GM12892 (cell line): Measurements from ENCODE around the gene COG5.

Experiments used
- DNase-seq: peaks from one replicate; pipeline ENCODE4 v3.0.0; 2011; ENCODE audit not compliant: insufficient read length
- FAIRE-seq: peaks from 2 replicates; lab custom pipeline; 2011; peaks lifted over from hg19 to GRCh38; lab: Jason Lieb, UNC
- POLR2A ChIP-seq: IDR thresholded peaks from 2 replicates; pipeline ENCODE4 v1.6.1; 2011; ENCODE audit warnings: low read depth, low read length, control low read depth
- POLR2AphosphoS5 ChIP-seq: IDR thresholded peaks from 2 replicates; pipeline ENCODE4 v1.6.1; 2011; ENCODE audit warnings: low read depth, low read length, control low read depth
- TAF1 ChIP-seq: IDR thresholded peaks from 2 replicates; pipeline ENCODE4 v1.6.1; 2011; ENCODE audit warnings: low read depth, mild to moderate bottlenecking, control low read depth, low read length, borderline replicate concordance

The COG5 gene

GRCh38 chr7:107332488-107333269, 231.0 kb downstream of the COG5 start:
- TF ChIP-seq POLR2AphosphoS5 = no peak
- no peak for TF ChIP-seq TAF1
- TF ChIP-seq POLR2A = no peak
- DNase-seq (no peak), FAIRE-seq (peak; percentile 84)

GRCh38 chr7:107330478-107330877, 233.2 kb downstream of the COG5 start:
- TF ChIP-seq TAF1 = no peak
- TF ChIP-seq POLR2A = no peak
- no peak for TF ChIP-seq POLR2AphosphoS5
- FAIRE-seq (no peak), DNase-seq (no peak)

- TF ChIP-seq POLR2AphosphoS5 = no peak
- TF ChIP-seq POLR2A = no peak
- no peak for TF ChIP-seq TAF1
- DNase-seq = no peak
- FAIRE-seq = no peak
Measured at GRCh38 chr7:107327986-107328569, 235.6 kb downstream of the COG5 start.

- DNase-seq (no peak), FAIRE-seq (no peak)
- no peak for TF ChIP-seq POLR2A
- TF ChIP-seq POLR2AphosphoS5 = no peak
- no peak for TF ChIP-seq TAF1
Measured at GRCh38 chr7:107326061-107326460, 237.7 kb downstream of the COG5 start.

GRCh38 chr7:107322015-107322414, 241.7 kb downstream of the COG5 start:
- FAIRE-seq (no peak), DNase-seq (no peak)
- TF ChIP-seq POLR2A = no peak
- no peak for TF ChIP-seq TAF1
- TF ChIP-seq POLR2AphosphoS5 = no peak

- TF ChIP-seq POLR2AphosphoS5 (no peak), TAF1 (no peak), POLR2A (no peak)
- no peak for DNase-seq
- FAIRE-seq = no peak
Measured at GRCh38 chr7:107321611-107322010, 242.1 kb downstream of the COG5 start.

GRCh38 chr7:107319724-107320228, 243.9 kb downstream of the COG5 start:
- no peak for TF ChIP-seq POLR2A
- no peak for TF ChIP-seq TAF1
- no peak for TF ChIP-seq POLR2AphosphoS5
- no peak for DNase-seq
- no peak for FAIRE-seq

GRCh38 chr7:107318523-107319160, 245.1 kb downstream of the COG5 start:
- no peak for TF ChIP-seq POLR2A
- no peak for TF ChIP-seq POLR2AphosphoS5
- TF ChIP-seq TAF1 = no peak
- DNase-seq (no peak), FAIRE-seq (no peak)

- FAIRE-seq = no peak
- no peak for TF ChIP-seq TAF1
- TF ChIP-seq POLR2A = no peak
- TF ChIP-seq POLR2AphosphoS5 = no peak
- DNase-seq = no peak
Measured at GRCh38 chr7:107315716-107316220, 248.0 kb downstream of the COG5 start.

- no peak for TF ChIP-seq TAF1
- no peak for TF ChIP-seq POLR2A
- TF ChIP-seq POLR2AphosphoS5 = no peak
- DNase-seq (no peak), FAIRE-seq (no peak)
Measured at GRCh38 chr7:107313355-107313754, 250.4 kb downstream of the COG5 start.

- no peak for FAIRE-seq
- DNase-seq = no peak
- no peak for TF ChIP-seq POLR2AphosphoS5
- no peak for TF ChIP-seq POLR2A
- TF ChIP-seq TAF1 = no peak
Measured at GRCh38 chr7:107312418-107312817, 251.3 kb downstream of the COG5 start.
